GM12878 (cell line): ENCODE data around the gene XG. TPM values are rescaled to one million over a fixed set of nuclear protein-coding genes. Genes with fewer than 3 reads are reported as not detected.

Experiments used
- ATAC-seq: fragments of 200-7000 bp; cut with Tn5 transposase; 3 replicates; pipeline ENCODE4 v1.9.1; 2020; ENCODE audit warnings: mild to moderate bottlenecking, moderate library complexity
- BruUV-seq: library from RNA; stranded (reverse); fragments of 400-500 nt; replicated peaks from 2 replicates; lab custom pipeline; 2021; lab: Mats Ljungman, UMichigan
- CTCF ChIA-PET: fragments of 300-600 bp; sonication (Branson Sonifier 250); formaldehyde crosslinking; extraction: SDS; loops from one replicate; lab custom pipeline; 2021; ENCODE audit warnings: inconsistent platforms; lab: Yijun Ruan, JAX
- POLR2A ChIA-PET: fragments of 350-600 bp; formaldehyde crosslinking; extraction: SDS; loops from one replicate; lab custom pipeline; 2021; ENCODE audit warnings: inconsistent platforms; lab: Charles Lee
- RAD21 ChIA-PET: fragments of 300-600 bp; sonication (Branson Sonifier 250); formaldehyde crosslinking; loops from one replicate; lab custom pipeline; 2023; ENCODE audit warnings: antibody characterized with exemption; ENCODE audit not compliant: unreplicated experiment; lab: Charles Lee
- SMC1A ChIA-PET: fragments of 300-600 bp; sonication (Branson Sonifier 250); formaldehyde crosslinking; loops from one replicate; lab custom pipeline; 2023; ENCODE audit not compliant: unreplicated experiment, uncharacterized antibody; lab: Charles Lee
- DNase-seq: peaks from one replicate; pipeline ENCODE4 v3.0.0-alpha.2; 2011; ENCODE audit warnings: low read depth, low spot score
- FAIRE-seq: peaks from 3 replicates; lab custom pipeline; 2011; peaks lifted over from hg19 to GRCh38; lab: Jason Lieb, UNC
- H2AFZ ChIP-seq: 2 replicates; pipeline ENCODE4 v1.6.0; 2011; ENCODE audit warnings: low read depth, low read length, control low read depth; ENCODE audit not compliant: control insufficient read depth
- H3K27ac ChIP-seq: 2 replicates; pipeline ENCODE4 v1.5.1; 2011; ENCODE audit warnings: control low read depth; ENCODE audit not compliant: control insufficient read depth, insufficient read depth
- H3K27me3 ChIP-seq, 2 experiments: replicated peaks in 1 of 2; 2 replicates each; pipeline versions ENCODE4 v1.6.0 to v1.6.1; 2011; ENCODE audit warnings: low read length in 1 of 2; ENCODE audit not compliant: control insufficient read depth in 2 of 2, insufficient read depth in 2 of 2
- H3K36me3 ChIP-seq, 2 experiments: 2 replicates each; pipeline ENCODE4 v1.5.1; 2011; ENCODE audit warnings: low read length in 1 of 2; ENCODE audit not compliant: control insufficient read depth in 2 of 2, insufficient read depth in 2 of 2
- H3K4me1 ChIP-seq: 2 replicates; pipeline ENCODE4 v1.6.1; 2011; ENCODE audit warnings: mild to moderate bottlenecking, low read length, moderate library complexity, mixed read lengths; ENCODE audit not compliant: control insufficient read depth, insufficient read depth
- H3K4me2 ChIP-seq: 2 replicates; pipeline ENCODE4 v1.6.0; 2011; ENCODE audit warnings: control low read depth; ENCODE audit not compliant: control insufficient read depth, insufficient read depth
- H3K4me3 ChIP-seq: fragments of 200-600 bp; sonication (generic); 2 replicates; pipeline ENCODE4 v1.5.1; 2016
- H3K79me2 ChIP-seq: 2 replicates; pipeline ENCODE4 v1.6.0; 2011; ENCODE audit warnings: low read length; ENCODE audit not compliant: control insufficient read depth, insufficient read depth
- H3K9ac ChIP-seq: 2 replicates; pipeline ENCODE4 v1.8.0; 2011; ENCODE audit warnings: low read length, control low read depth, mixed read lengths; ENCODE audit not compliant: control insufficient read depth, insufficient read depth
- H3K9me3 ChIP-seq: replicated peaks from 3 replicates; pipeline ENCODE4 v1.5.1; 2011; ENCODE audit warnings: mild to moderate bottlenecking, low read length; ENCODE audit not compliant: control insufficient read depth, insufficient read depth
- H4K20me1 ChIP-seq: 2 replicates; pipeline ENCODE4 v1.6.0; 2011; ENCODE audit not compliant: control insufficient read depth, insufficient read depth
- BCL11A ChIP-seq: IDR thresholded peaks from 2 replicates; pipeline ENCODE4 v1.6.1; 2011; ENCODE audit warnings: low read depth, low read length
- CREB1 ChIP-seq: IDR thresholded peaks from 2 replicates; pipeline ENCODE4 v1.6.1; 2012; ENCODE audit warnings: low read depth, mild to moderate bottlenecking, inconsistent platforms
- EP300 ChIP-seq, 2 experiments: fragments of 150-350 bp in 1 of 2; IDR thresholded peaks; 2 replicates each; pipeline ENCODE4 v1.6.1; 2011 to 2012; ENCODE audit warnings: low read depth in 2 of 2, low read length in 2 of 2, borderline replicate concordance in 1 of 2, improper control_type of control experiment in 1 of 2, inconsistent platforms in 1 of 2; ENCODE audit not compliant: control insufficient read depth in 1 of 2
- HDGF ChIP-seq: fragments of 450-650 bp; IDR thresholded peaks from 2 replicates; pipeline ENCODE4 v1.6.1; 2016; ENCODE audit warnings: antibody characterized with exemption
- HSF1 ChIP-seq: fragments of 150-350 bp; IDR thresholded peaks from 2 replicates; pipeline ENCODE4 v1.6.1; 2014; ENCODE audit warnings: mild to moderate bottlenecking, low read depth, low read length
- IKZF2 ChIP-seq, 2 experiments: fragments of 450-650 bp; IDR thresholded peaks; 2 replicates each; pipeline ENCODE4 v1.6.1; 2017; ENCODE audit warnings: mild to moderate bottlenecking in 2 of 2, moderate library complexity in 2 of 2
- IRF4 ChIP-seq: IDR thresholded peaks from 2 replicates; pipeline ENCODE4 v1.6.1; 2011; ENCODE audit warnings: low read depth, low read length
- LARP7 ChIP-seq: fragments of 450-650 bp; IDR thresholded peaks from 2 replicates; pipeline ENCODE4 v1.6.1; 2017; ENCODE audit warnings: mild to moderate bottlenecking
- MTA2 ChIP-seq: fragments of 450-650 bp; IDR thresholded peaks from 2 replicates; pipeline ENCODE4 v1.6.1; 2016; ENCODE audit warnings: low read depth, mild to moderate bottlenecking, moderate library complexity
- PML ChIP-seq: IDR thresholded peaks from 2 replicates; pipeline ENCODE4 v1.6.1; 2012; ENCODE audit warnings: low read length, inconsistent platforms
- POLR2A ChIP-seq: IDR thresholded peaks from 2 replicates; pipeline ENCODE4 v1.6.1; 2011; ENCODE audit warnings: low read depth, mild to moderate bottlenecking, low read length
- SREBF1 ChIP-seq: IDR thresholded peaks from 2 replicates; pipeline ENCODE4 v1.6.1; 2012; ENCODE audit warnings: mild to moderate bottlenecking, low read length
- TBL1XR1 ChIP-seq: IDR thresholded peaks from 2 replicates; pipeline ENCODE4 v1.6.1; 2012; ENCODE audit warnings: low read depth, low read length, improper control_type of control experiment
- ZBED1 ChIP-seq: IDR thresholded peaks from 2 replicates; pipeline ENCODE4 v1.6.1; 2016; ENCODE audit warnings: borderline replicate concordance
- WGBS: methylation state at CpG from one replicate; pipeline ENCODE4 v1.1.6; 2016; ENCODE audit warnings: low lambda C conversion rate; ENCODE audit not compliant: insufficient replicate concordance, insufficient coverage; ENCODE audit errors: missing lambda C conversion rate; 5-methylcytosine and 5-hydroxymethylcytosine counted together
- in situ Hi-C: fragments of 300-500 bp; cut with MboI; formaldehyde crosslinking; loops from 9 replicates; pipeline ENCODE4 v1.14.3; 2018; ENCODE audit warnings: mixed read lengths
- intact Hi-C: fragments of 100-400 bp; cut with micrococcal nuclease; formaldehyde crosslinking; loops from one replicate; pipeline ENCODE4 v1.14.2; 2022; ENCODE audit not compliant: unreplicated experiment
- polyA plus RNA-seq, 11 experiments: library from polyadenylated mRNA; depleted of rRNA in 4 of 11; unstranded in 6 of 11; stranded (reverse) in 5 of 11; fragments of >200 nt; fragmentation: Nextera tagmentation in 4 of 11; fragmentation: Illumina TruSeq in 1 of 11; extraction: Ambion mirVana in 4 of 11; extraction: Trizol in 1 of 11; gene quantifications; 1 replicate in 1 of 11; 2 replicates in 10 of 11; pipeline versions ENCODE4 v1.2.1 to v1.2.3, GENCODE V29; 2011 to 2016; ENCODE audit warnings: inconsistent platforms in 2 of 11, missing spikeins in 2 of 11, low read depth in 1 of 11
- total RNA-seq, 4 experiments: library from RNA; depleted of rRNA in 3 of 4; stranded (reverse); fragments of >200 nt in 3 of 4; fragmentation: Illumina TruSeq in 1 of 4; extraction: Trizol in 1 of 4; gene quantifications; 2 replicates each; pipeline versions ENCODE4 v1.2.1 to v1.2.3, GENCODE V29; 2013 to 2021
- TF ChIP-seq, protein P1 (sequence below): IDR thresholded peaks from 2 replicates; pipeline ENCODE4 v1.6.1; 2011; ENCODE audit warnings: borderline replicate concordance, low read depth, mild to moderate bottlenecking, moderate library complexity, mixed read lengths, low read length; ENCODE audit not compliant: insufficient read depth; ENCODE audit errors: extremely low read length
- TF ChIP-seq, protein P2 (sequence below): IDR thresholded peaks from 2 replicates; pipeline ENCODE4 v1.6.1; 2011; ENCODE audit warnings: borderline replicate concordance, low read depth, mild to moderate bottlenecking, moderate library complexity, low read length; ENCODE audit not compliant: insufficient read depth, poor library complexity, severe bottlenecking

The XG gene
- total and polyA plus RNA-seq, 10 of the 15 experiments (the other 5 are each of a cell fraction or from before 2014, with no cell fraction given) = not detected

DNA sequence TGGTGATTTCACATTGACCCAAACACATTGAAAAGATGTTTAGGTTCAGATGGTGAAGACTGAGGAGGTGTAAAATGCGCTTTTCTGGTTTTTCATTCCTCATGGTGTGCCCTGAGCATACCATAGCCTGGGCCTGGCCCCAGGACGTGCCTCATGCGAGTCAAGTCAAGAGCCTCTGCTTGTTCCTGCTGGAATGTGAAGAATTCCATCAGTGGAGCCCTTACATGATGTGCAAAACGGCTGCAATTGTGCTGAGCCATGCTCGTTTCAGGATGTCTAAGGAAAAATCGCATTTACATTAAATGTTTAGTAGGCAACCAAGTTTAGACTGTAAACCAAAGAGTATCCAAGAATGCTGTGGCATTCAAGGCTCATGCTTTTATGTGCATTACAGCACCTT is 111.8 kb downstream of the XG start:
- H3K27me3 ChIP-seq = no peaks in the 10 kb centered on the region
- intact Hi-C loops (no loop called here), in situ Hi-C loops (no loop called here)
- H3K36me3 ChIP-seq = no peaks in the 10 kb centered on the region
- DNase-seq = no peak
- no peaks in the 10 kb centered on the region for H3K9me3 ChIP-seq
- ChIA-PET RAD21 (no interaction called here), CTCF (no interaction called here), SMC1A (no interaction called here), POLR2A (no interaction called here)
- no peak for ATAC-seq
- no peak overlapping the region for H3K27ac ChIP-seq
- no peak overlapping the region for H3K4me2 ChIP-seq
- no peak overlapping the region for H2AFZ ChIP-seq
- TF ChIP-seq EP300 (IDR thresholded peaks at IDR 0.05; ENCODE audit: borderline replicate concordance in 1 of 2, control insufficient read depth in 1 of 2, low read depth in 2 of 2, low read length in 2 of 2) (no peak), MTA2 (no peak), BCL11A (no peak), TBL1XR1 (no peak), ZBED1 (no peak), HSF1 (no peak), SREBF1 (no peak), HDGF (no peak), LARP7 (no peak), CREB1 (no peak), IKZF2 (IDR thresholded peaks at IDR 0.05) (no peak), IRF4 (no peak), PML (no peak), POLR2A (no peak)
- TF ChIP-seq, protein P1, sequence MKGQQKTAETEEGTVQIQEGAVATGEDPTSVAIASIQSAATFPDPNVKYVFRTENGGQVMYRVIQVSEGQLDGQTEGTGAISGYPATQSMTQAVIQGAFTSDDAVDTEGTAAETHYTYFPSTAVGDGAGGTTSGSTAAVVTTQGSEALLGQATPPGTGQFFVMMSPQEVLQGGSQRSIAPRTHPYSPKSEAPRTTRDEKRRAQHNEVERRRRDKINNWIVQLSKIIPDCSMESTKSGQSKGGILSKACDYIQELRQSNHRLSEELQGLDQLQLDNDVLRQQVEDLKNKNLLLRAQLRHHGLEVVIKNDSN = no peak
- TF ChIP-seq, protein P2, sequence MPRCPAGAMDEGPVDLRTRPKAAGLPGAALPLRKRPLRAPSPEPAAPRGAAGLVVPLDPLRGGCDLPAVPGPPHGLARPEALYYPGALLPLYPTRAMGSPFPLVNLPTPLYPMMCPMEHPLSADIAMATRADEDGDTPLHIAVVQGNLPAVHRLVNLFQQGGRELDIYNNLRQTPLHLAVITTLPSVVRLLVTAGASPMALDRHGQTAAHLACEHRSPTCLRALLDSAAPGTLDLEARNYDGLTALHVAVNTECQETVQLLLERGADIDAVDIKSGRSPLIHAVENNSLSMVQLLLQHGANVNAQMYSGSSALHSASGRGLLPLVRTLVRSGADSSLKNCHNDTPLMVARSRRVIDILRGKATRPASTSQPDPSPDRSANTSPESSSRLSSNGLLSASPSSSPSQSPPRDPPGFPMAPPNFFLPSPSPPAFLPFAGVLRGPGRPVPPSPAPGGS = no peak
- no peak overlapping the region for H3K4me3 ChIP-seq
- H3K4me1 ChIP-seq = no peaks in the 10 kb centered on the region
- no TSS peak for BruUV-seq
- no peak overlapping the region for H3K9ac ChIP-seq
- 20% methylated on average over 6 of the region's 6 CpGs for WGBS
- no peaks in the 10 kb centered on the region for H3K79me2 ChIP-seq
- FAIRE-seq = no peak
- H4K20me1 ChIP-seq = no peaks in the 10 kb centered on the region

Other genes starting within 250 kb of the XG start
- 157 and 163 TPM in 2 replicates for gene CD99, start 60.7 kb upstream of the XG start, total RNA-seq (2014; rRNA removed)
- 128 and 134 TPM in 2 replicates for gene CD99, start 60.7 kb upstream of the XG start, total RNA-seq (2014; rRNA removed; fragmentation: Illumina TruSeq; extraction: Trizol)
- 174 and 181 TPM in 2 replicates for gene CD99, start 60.7 kb upstream of the XG start, total RNA-seq (2021)
- 31.4 and 43.4 TPM in 2 replicates for gene CD99, start 60.7 kb upstream of the XG start, polyA plus RNA-seq (2011; rRNA removed)
- gene CD99, start 60.7 kb upstream of the XG start, polyA plus RNA-seq (2014; fragmentation: Illumina TruSeq; extraction: Trizol) = 148 and 154 TPM in 2 replicates
- 10 to 100 TPM; 24.8 to 52.1 TPM for gene CD99, start 60.7 kb upstream of the XG start, polyA plus RNA-seq (2014; fragmentation: Nextera tagmentation; extraction: Ambion mirVana)
- 227 and 242 TPM in 2 replicates for gene CD99, start 60.7 kb upstream of the XG start, polyA plus RNA-seq (2014; rRNA removed)
- gene CD99, start 60.7 kb upstream of the XG start, polyA plus RNA-seq (2016; fragmentation: Nextera tagmentation; extraction: Ambion mirVana) = 100 to 1,000 TPM; 169 to 193 TPM
- not detected in 2 replicates for gene GYG2, start 76.9 kb downstream of the XG start, total RNA-seq (2014; rRNA removed)
- not detected in 2 replicates for gene GYG2, start 76.9 kb downstream of the XG start, total RNA-seq (2014; rRNA removed; fragmentation: Illumina TruSeq; extraction: Trizol)
- gene GYG2, start 76.9 kb downstream of the XG start, total RNA-seq (2021) = 0.05 TPM in 1 of 2 replicates, not detected in the other
- not detected in 2 replicates for gene GYG2, start 76.9 kb downstream of the XG start, polyA plus RNA-seq (2011; rRNA removed)
- not detected in 2 replicates for gene GYG2, start 76.9 kb downstream of the XG start, polyA plus RNA-seq (2014; fragmentation: Illumina TruSeq; extraction: Trizol)
- gene GYG2, start 76.9 kb downstream of the XG start, polyA plus RNA-seq (2014; fragmentation: Nextera tagmentation; extraction: Ambion mirVana) = not detected
- not detected in 2 replicates for gene GYG2, start 76.9 kb downstream of the XG start, polyA plus RNA-seq (2014; rRNA removed)
- gene GYG2, start 76.9 kb downstream of the XG start, polyA plus RNA-seq (2016; fragmentation: Nextera tagmentation; extraction: Ambion mirVana) = under 1 TPM in 1 of 2 experiments, not detected in 1; 0.05 TPM
- 0.22 and 1.5 TPM in 2 replicates for gene ARSD, start 177.3 kb downstream of the XG start, total RNA-seq (2014; rRNA removed)
- 0.27 and 0.28 TPM in 2 replicates for gene ARSD, start 177.3 kb downstream of the XG start, total RNA-seq (2014; rRNA removed; fragmentation: Illumina TruSeq; extraction: Trizol)
- gene ARSD, start 177.3 kb downstream of the XG start, total RNA-seq (2021) = 0.56 TPM in 2 replicates
- 0.05 TPM in 1 of 2 replicates, not detected in the other for gene ARSD, start 177.3 kb downstream of the XG start, polyA plus RNA-seq (2011; rRNA removed)
- gene ARSD, start 177.3 kb downstream of the XG start, polyA plus RNA-seq (2014; fragmentation: Illumina TruSeq; extraction: Trizol) = 0.17 and 0.21 TPM in 2 replicates
- gene ARSD, start 177.3 kb downstream of the XG start, polyA plus RNA-seq (2014; fragmentation: Nextera tagmentation; extraction: Ambion mirVana) = under 1 TPM; 0.05 to 0.35 TPM
- 0.28 and 1.1 TPM in 2 replicates for gene ARSD, start 177.3 kb downstream of the XG start, polyA plus RNA-seq (2014; rRNA removed)
- gene ARSD, start 177.3 kb downstream of the XG start, polyA plus RNA-seq (2016; fragmentation: Nextera tagmentation; extraction: Ambion mirVana) = under 1 TPM; 0.51 to 0.64 TPM